Osteoblast (primary cell): ENCODE results near the gene ABCC11. TPM values are rescaled to one million over a fixed set of nuclear protein-coding genes. Genes with fewer than 3 reads are reported as not detected.

ENCODE experiments used
- DNase-seq: peaks from one replicate; pipeline ENCODE4 v3.0.0; 2011; ENCODE audit warnings: low spot score, mixed read lengths; ENCODE audit not compliant: insufficient read length; ENCODE audit errors: missing footprints
- H2AFZ ChIP-seq: 2 replicates; pipeline ENCODE4 v1.6.0; 2011; ENCODE audit warnings: mild to moderate bottlenecking, low read length
- H3K27ac ChIP-seq: 2 replicates; pipeline ENCODE4 v1.5.1; 2011; ENCODE audit warnings: mild to moderate bottlenecking, low read depth, low read length, moderate library complexity
- H3K27me3 ChIP-seq: 2 replicates; pipeline ENCODE4 v1.6.0; 2012; ENCODE audit warnings: mild to moderate bottlenecking, control low read depth, inconsistent platforms, low read length, moderate library complexity; ENCODE audit not compliant: insufficient read depth
- H3K36me3 ChIP-seq: 2 replicates; pipeline ENCODE4 v1.5.1; 2011; ENCODE audit warnings: mild to moderate bottlenecking, low read length, control low read depth, moderate library complexity; ENCODE audit not compliant: insufficient read depth
- H3K4me1 ChIP-seq: 2 replicates; pipeline ENCODE4 v1.5.1; 2011; ENCODE audit warnings: mild to moderate bottlenecking, low read length, control low read depth, moderate library complexity; ENCODE audit not compliant: insufficient read depth
- H3K4me2 ChIP-seq: 2 replicates; pipeline ENCODE4 v1.6.0; 2011; ENCODE audit warnings: mild to moderate bottlenecking, low read length; ENCODE audit not compliant: insufficient read depth
- H3K4me3 ChIP-seq: fragments of 200-600 bp; sonication (generic); 3 replicates; pipeline ENCODE4 v1.5.1; 2012; ENCODE audit warnings: mild to moderate bottlenecking, low read length, inconsistent platforms; ENCODE audit not compliant: insufficient read depth
- H3K79me2 ChIP-seq: 2 replicates; pipeline ENCODE4 v1.6.0; 2012; ENCODE audit warnings: mild to moderate bottlenecking, low read length, control low read depth, inconsistent platforms; ENCODE audit not compliant: insufficient read depth
- H3K9me3 ChIP-seq: 2 replicates; pipeline ENCODE4 v1.5.1; 2011; ENCODE audit warnings: low read depth, low read length, control low read depth
- H4K20me1 ChIP-seq: 2 replicates; pipeline ENCODE4 v1.6.0; 2012; ENCODE audit warnings: mild to moderate bottlenecking, low read length, control low read depth; ENCODE audit not compliant: insufficient read depth
- total RNA-seq: library from RNA; depleted of rRNA; stranded (reverse); fragments of >200 nt; gene quantifications from 2 replicates; pipeline ENCODE4 v1.2.3, GENCODE V29; 2012
- TF ChIP-seq, protein P1 (sequence below): IDR thresholded peaks from 2 replicates; pipeline ENCODE4 v1.5.1; 2011; ENCODE audit warnings: mild to moderate bottlenecking, low read depth, low read length, moderate library complexity; ENCODE audit errors: extremely low read depth

ABCC11 gene
- total RNA-seq, 1 donor = under 0.01 TPM

DNA sequence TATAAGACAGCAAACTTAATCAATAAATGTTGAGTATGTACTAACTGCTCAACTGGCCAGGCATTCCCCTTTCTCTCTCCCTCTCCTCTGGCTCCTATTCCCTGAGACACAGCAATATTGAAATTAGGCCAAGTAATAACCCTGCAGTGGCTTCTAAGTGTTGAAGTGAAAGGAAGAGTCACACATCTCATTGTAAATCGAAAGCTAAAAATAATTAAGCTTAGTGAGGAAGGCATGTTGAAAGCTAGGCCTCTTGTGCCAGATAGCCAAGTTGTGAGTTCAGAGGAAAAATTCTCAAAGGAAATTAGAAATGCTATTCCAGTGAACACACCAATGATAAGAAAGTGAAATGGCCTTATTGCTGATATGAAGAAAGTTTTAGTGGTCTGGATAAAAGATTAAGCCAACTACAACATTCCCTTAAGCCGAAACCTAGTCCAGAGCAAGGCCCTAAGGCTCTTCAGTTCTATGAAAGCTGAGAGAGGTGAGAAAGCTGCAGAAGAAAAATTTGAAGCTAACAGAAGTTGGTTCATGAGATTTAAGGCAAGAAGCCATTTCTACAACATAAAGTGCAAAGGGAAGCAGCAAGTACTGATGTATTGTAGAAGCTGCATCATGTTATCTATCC, 35.4 kb upstream of the ABCC11 start:
- peaks cover 30% of the 10 kb centered on the region for H3K79me2 ChIP-seq
- DNase-seq = no peak

DNA sequence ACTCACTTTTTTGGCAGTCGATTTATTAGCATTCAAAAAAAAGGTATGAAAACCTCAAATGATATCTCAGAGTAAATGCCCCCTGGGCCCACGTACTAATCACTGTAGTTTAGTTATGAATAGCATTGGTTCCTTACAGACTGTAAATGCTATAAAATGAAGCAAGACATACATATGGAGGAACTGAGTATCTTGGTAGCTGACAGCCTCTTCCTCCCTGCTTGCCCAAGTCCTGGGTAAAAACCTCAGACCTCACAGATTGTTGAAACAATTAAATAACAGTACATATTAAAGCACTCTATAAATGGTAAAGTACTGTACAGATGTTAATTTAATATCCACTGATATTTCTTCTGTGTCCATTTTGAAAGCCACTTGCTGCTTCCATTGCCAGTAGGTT, 33.2 kb upstream of the ABCC11 start:
- H3K4me2 ChIP-seq = no peak overlapping the region
- no peaks in the 10 kb centered on the region for H3K27me3 ChIP-seq
- H4K20me1 ChIP-seq = no peaks in the 10 kb centered on the region
- no peak for DNase-seq
- H3K79me2 ChIP-seq = peaks cover 24% of the 10 kb centered on the region
- H3K9me3 ChIP-seq = no peaks in the 10 kb centered on the region
- no peaks in the 10 kb centered on the region for H3K4me1 ChIP-seq
- no peak overlapping the region for H3K27ac ChIP-seq
- H3K4me3 ChIP-seq = no peak overlapping the region
- H3K36me3 ChIP-seq = peaks cover 41% of the 10 kb centered on the region
- H2AFZ ChIP-seq = no peak overlapping the region
- TF ChIP-seq, protein P1, sequence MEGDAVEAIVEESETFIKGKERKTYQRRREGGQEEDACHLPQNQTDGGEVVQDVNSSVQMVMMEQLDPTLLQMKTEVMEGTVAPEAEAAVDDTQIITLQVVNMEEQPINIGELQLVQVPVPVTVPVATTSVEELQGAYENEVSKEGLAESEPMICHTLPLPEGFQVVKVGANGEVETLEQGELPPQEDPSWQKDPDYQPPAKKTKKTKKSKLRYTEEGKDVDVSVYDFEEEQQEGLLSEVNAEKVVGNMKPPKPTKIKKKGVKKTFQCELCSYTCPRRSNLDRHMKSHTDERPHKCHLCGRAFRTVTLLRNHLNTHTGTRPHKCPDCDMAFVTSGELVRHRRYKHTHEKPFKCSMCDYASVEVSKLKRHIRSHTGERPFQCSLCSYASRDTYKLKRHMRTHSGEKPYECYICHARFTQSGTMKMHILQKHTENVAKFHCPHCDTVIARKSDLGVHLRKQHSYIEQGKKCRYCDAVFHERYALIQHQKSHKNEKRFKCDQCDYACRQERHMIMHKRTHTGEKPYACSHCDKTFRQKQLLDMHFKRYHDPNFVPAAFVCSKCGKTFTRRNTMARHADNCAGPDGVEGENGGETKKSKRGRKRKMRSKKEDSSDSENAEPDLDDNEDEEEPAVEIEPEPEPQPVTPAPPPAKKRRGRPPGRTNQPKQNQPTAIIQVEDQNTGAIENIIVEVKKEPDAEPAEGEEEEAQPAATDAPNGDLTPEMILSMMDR = no peak

More for the DNA sequence above, 35.4 kb upstream of the ABCC11 start:
- Histone ChIP-seq H3K36me3 (peaks cover 48% of the 10 kb centered on the region), H4K20me1 (no peaks in the 10 kb centered on the region), H3K9me3 (peaks cover 4% of the 10 kb centered on the region), H3K4me3 (no peak overlapping the region), H3K27me3 (no peaks in the 10 kb centered on the region), H3K4me2 (no peak overlapping the region), H3K4me1 (no peaks in the 10 kb centered on the region), H3K27ac (no peak overlapping the region), H2AFZ (no peak overlapping the region)
- TF ChIP-seq, protein P1 = no peak

DNA sequence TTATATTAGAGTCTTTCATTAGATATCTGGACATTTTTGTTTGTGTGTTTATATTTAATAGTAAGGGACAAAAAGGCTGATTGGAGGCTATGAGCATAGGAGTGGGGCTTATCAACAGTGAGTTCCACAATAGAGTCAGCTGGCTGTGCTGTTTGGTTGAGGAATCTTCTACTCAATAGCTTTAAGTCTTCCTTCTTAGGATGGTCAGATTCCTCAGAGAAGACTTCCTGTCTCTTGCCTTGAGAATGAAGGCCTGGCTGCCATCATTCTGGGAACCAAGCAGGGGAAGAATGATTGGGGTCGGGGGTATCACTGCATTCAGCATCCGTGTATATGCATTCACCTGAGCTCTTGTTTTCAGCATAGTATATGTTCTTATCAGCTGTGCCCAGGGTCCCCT, 31.9 kb upstream of the ABCC11 start:
- Histone ChIP-seq H3K4me2 (no peak overlapping the region), H3K4me1 (no peaks in the 10 kb centered on the region), H3K27ac (no peak overlapping the region), H3K9me3 (no peaks in the 10 kb centered on the region), H3K27me3 (no peaks in the 10 kb centered on the region), H4K20me1 (no peaks in the 10 kb centered on the region), H2AFZ (no peak overlapping the region), H3K79me2 (peaks cover 22% of the 10 kb centered on the region), H3K36me3 (peaks cover 44% of the 10 kb centered on the region), H3K4me3 (no peak overlapping the region)
- no peak for DNase-seq
- TF ChIP-seq, protein P1 = no peak

DNA sequence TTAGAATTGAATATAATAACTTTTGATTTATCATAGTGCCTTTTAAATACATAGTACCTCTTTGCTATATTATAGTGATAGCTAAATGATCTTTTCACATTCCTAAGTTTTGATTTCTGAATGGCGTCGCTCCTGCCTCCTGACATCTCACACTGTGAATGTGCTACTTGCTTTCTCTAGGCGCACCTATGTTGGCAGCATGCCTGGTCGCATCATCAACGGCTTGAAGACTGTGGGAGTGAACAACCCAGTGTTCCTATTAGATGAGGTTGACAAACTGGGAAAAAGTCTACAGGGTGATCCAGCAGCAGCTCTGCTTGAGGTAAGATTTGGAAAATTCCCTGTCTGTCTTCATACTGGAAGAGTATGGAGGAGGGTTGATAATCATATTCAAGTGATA, 29.8 kb upstream of the ABCC11 start:
- peaks cover 2% of the 10 kb centered on the region for H3K4me1 ChIP-seq
- no peak for DNase-seq
- H3K79me2 ChIP-seq = peaks cover 31% of the 10 kb centered on the region
- no peak overlapping the region for H3K4me3 ChIP-seq
- peaks cover 4% of the 10 kb centered on the region for H4K20me1 ChIP-seq
- TF ChIP-seq, protein P1 = no peak
- no peaks in the 10 kb centered on the region for H3K27me3 ChIP-seq
- H3K27ac ChIP-seq = no peak overlapping the region
- no peak overlapping the region for H3K4me2 ChIP-seq
- no peak overlapping the region for H2AFZ ChIP-seq
- no peaks in the 10 kb centered on the region for H3K9me3 ChIP-seq
- peaks cover 52% of the 10 kb centered on the region for H3K36me3 ChIP-seq
